Measurements from ENCODE around the gene DEFB124.

GRCh38 chr20:31489152-31489551 is 14.2 kb upstream of the DEFB124 start:
- TF ChIP-seq POLR2A (IDR thresholded peaks at IDR 0.05; ENCODE audit: low read length) = no peak
- TF ChIP-seq GATA1 (IDR thresholded peaks at IDR 0.05; ENCODE audit: low read depth, low read length) = no peak
